ENCODE results near the gene NUDCD3.

GRCh38 chr7:44491229-44491628, 771 bp upstream of the NUDCD3 start:
- TF ChIP-seq ATF3 (IDR thresholded peaks at IDR 0.05) = no peak
- TF ChIP-seq EZH2 (IDR thresholded peaks at IDR 0.05) = no peak
- TF ChIP-seq, protein P1, sequence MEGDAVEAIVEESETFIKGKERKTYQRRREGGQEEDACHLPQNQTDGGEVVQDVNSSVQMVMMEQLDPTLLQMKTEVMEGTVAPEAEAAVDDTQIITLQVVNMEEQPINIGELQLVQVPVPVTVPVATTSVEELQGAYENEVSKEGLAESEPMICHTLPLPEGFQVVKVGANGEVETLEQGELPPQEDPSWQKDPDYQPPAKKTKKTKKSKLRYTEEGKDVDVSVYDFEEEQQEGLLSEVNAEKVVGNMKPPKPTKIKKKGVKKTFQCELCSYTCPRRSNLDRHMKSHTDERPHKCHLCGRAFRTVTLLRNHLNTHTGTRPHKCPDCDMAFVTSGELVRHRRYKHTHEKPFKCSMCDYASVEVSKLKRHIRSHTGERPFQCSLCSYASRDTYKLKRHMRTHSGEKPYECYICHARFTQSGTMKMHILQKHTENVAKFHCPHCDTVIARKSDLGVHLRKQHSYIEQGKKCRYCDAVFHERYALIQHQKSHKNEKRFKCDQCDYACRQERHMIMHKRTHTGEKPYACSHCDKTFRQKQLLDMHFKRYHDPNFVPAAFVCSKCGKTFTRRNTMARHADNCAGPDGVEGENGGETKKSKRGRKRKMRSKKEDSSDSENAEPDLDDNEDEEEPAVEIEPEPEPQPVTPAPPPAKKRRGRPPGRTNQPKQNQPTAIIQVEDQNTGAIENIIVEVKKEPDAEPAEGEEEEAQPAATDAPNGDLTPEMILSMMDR (IDR thresholded peaks at IDR 0.05 in 2 of 3, conservative IDR thresholded peaks at IDR 0.05 in 1 of 3; ENCODE audit: borderline replicate concordance in 1 of 3, insufficient read depth in 1 of 3, low read depth in 2 of 3, low read length in 2 of 3) = no peak
- TF ChIP-seq POLR2AphosphoS5 (IDR thresholded peaks at IDR 0.05; ENCODE audit: low read depth, low read length) = no peak
- no peak for TF ChIP-seq CEBPB (IDR thresholded peaks at IDR 0.05; ENCODE audit: low read depth)
- TF ChIP-seq POLR2A (IDR thresholded peaks at IDR 0.05; ENCODE audit: borderline replicate concordance, extremely low read depth, insufficient read depth, insufficient read length) = no peak
